Natural killer cell treated with Interleukin-12 subunit alpha and Interleukin-12 subunit beta and Interleukin-15 and Interleukin-18, amount 100 ng/mL, for 72 hours (primary cell): Measurements from ENCODE around the gene SERPIND1. TPM values are rescaled to one million over a fixed set of nuclear protein-coding genes. Genes with fewer than 3 reads are reported as not detected.

Experiments used
- ATAC-seq, 2 donors: fragments of 150-1000 bp; cut with Tn5 transposase in 1 of 2; sonication (Bioruptor Pico), chemical (Tn5 transposase) in 1 of 2; 2 replicates each; pipeline ENCODE4 v1.10.0; 2021
- DNase-seq: peaks from one replicate; pipeline ENCODE4 v3.0.0; 2022; ENCODE audit warnings: low spot score
- H3K27ac Mint-ChIP-seq, 2 donors: 1 replicate in 1 of 2; 2 replicates in 1 of 2; pipeline ENCODE4 v1.8.0; 2022; ENCODE audit warnings: mixed read lengths in 2 of 2, mild to moderate bottlenecking in 1 of 2, moderate library complexity in 1 of 2
- H3K27me3 Mint-ChIP-seq, 2 donors: 1 replicate in 1 of 2; 2 replicates in 1 of 2; pipeline ENCODE4 v1.8.0; 2022; ENCODE audit warnings: mixed read lengths in 2 of 2
- H3K36me3 Mint-ChIP-seq: one replicate; pipeline ENCODE4 v1.8.0; 2022; ENCODE audit warnings: mixed read lengths
- H3K4me1 Mint-ChIP-seq, 2 donors: 1 replicate in 1 of 2; 2 replicates in 1 of 2; pipeline ENCODE4 v1.8.0; 2022; ENCODE audit warnings: low read depth in 2 of 2, mixed read lengths in 2 of 2, mild to moderate bottlenecking in 1 of 2
- H3K4me3 Mint-ChIP-seq: one replicate; pipeline ENCODE4 v1.8.0; 2022; ENCODE audit warnings: mixed read lengths
- H3K9me3 Mint-ChIP-seq: 2 replicates; pipeline ENCODE4 v1.8.0; 2022; ENCODE audit warnings: mixed read lengths
- total RNA-seq, 2 donors: library from RNA; stranded (reverse); gene quantifications; one replicate each; pipeline ENCODE4 v1.2.3, GENCODE V29; 2022

Gene SERPIND1
- total RNA-seq, 2 donors from 2014 or later: 0.39 TPM; not detected in 1

DNA sequence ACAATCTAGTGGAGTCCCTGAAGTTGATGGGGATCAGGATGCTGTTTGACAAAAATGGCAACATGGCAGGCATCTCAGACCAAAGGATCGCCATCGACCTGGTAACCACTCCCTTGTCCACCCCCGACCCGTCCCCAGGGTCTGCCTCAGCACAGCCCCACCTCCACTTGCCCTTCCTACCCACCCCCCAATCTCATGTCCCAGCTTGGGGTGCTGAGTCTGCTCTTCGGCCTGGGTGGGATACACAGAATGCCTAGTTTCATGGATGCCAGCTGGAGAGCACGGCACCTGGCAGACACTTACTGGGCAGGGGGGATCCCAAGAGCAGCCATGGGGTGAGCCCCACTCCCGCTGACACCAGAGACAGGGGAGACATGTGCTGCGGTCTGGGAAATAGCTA, 12.1 kb downstream of the SERPIND1 start:
- no peaks in the 10 kb centered on the region for H3K27me3 Mint-ChIP-seq
- DNase-seq (no peak), ATAC-seq (no peak)
- H3K27ac Mint-ChIP-seq: no peak overlapping the region
- H3K9me3 Mint-ChIP-seq: no peaks in the 10 kb centered on the region
- H3K36me3 Mint-ChIP-seq: peaks cover 12% of the 10 kb centered on the region
- peaks cover 7 to 15% of the 10 kb centered on the region in 2 donors for H3K4me1 Mint-ChIP-seq
- H3K4me3 Mint-ChIP-seq: no peak overlapping the region

DNA sequence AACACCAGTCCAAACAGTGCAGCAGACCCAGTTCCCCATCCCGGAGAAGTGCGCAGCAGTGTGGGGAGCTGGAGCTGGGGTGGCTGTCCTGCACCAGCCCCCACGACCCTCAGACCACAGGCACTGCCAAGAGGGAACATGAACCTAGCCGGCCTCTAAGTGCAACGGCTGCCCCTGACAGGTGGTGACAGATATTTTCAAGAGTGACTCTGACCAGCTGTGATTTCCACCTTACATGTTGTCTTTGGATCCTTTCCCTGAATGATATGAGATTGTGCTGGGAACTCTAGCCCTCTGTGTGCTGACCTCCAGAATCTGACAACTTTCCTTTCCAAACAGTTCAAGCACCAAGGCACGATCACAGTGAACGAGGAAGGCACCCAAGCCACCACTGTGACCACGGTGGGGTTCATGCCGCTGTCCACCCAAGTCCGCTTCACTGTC, 12.6 kb downstream of the SERPIND1 start:
- ATAC-seq (no peak), DNase-seq (no peak)
- H3K36me3 Mint-ChIP-seq: peaks cover 14% of the 10 kb centered on the region
- peaks cover 5 to 11% of the 10 kb centered on the region in 2 donors for H3K4me1 Mint-ChIP-seq
- no peak overlapping the region for H3K27ac Mint-ChIP-seq
- H3K9me3 Mint-ChIP-seq: no peaks in the 10 kb centered on the region
- no peak overlapping the region for H3K4me3 Mint-ChIP-seq
- H3K27me3 Mint-ChIP-seq: no peaks in the 10 kb centered on the region

DNA sequence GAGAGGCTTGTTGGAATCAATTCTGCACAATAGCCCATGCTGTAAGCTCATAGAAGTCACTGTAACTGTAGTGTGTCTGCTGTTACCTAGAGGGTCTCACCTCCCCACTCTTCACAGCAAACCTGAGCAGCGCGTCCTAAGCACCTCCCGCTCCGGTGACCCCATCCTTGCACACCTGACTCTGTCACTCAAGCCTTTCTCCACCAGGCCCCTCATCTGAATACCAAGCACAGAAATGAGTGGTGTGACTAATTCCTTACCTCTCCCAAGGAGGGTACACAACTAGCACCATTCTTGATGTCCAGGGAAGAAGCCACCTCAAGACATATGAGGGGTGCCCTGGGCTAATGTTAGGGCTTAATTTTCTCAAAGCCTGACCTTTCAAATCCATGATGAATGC, 13.3 kb downstream of the SERPIND1 start:
- peaks cover 16% of the 10 kb centered on the region for H3K36me3 Mint-ChIP-seq
- no peak overlapping the region for H3K4me3 Mint-ChIP-seq
- H3K27me3 Mint-ChIP-seq: no peaks in the 10 kb centered on the region
- H3K27ac Mint-ChIP-seq: no peak overlapping the region
- H3K4me1 Mint-ChIP-seq: peaks cover 3 to 4% of the 10 kb centered on the region in 2 donors
- no peaks in the 10 kb centered on the region for H3K9me3 Mint-ChIP-seq
- no peak for DNase-seq
- ATAC-seq: no peak

- Mint-ChIP-seq H3K27ac (no peak overlapping the region), H3K27me3 (no peaks in the 10 kb centered on the region), H3K9me3 (no peaks in the 10 kb centered on the region), H3K4me1 (peaks cover 0 to 3% of the 10 kb centered on the region in 2 donors), H3K4me3 (no peak overlapping the region), H3K36me3 (peaks cover 20% of the 10 kb centered on the region)
- DNase-seq (no peak), ATAC-seq (no peak)
Measured at GRCh38 chr22:20787746-20788626, 14.1 kb downstream of the SERPIND1 start.

DNA sequence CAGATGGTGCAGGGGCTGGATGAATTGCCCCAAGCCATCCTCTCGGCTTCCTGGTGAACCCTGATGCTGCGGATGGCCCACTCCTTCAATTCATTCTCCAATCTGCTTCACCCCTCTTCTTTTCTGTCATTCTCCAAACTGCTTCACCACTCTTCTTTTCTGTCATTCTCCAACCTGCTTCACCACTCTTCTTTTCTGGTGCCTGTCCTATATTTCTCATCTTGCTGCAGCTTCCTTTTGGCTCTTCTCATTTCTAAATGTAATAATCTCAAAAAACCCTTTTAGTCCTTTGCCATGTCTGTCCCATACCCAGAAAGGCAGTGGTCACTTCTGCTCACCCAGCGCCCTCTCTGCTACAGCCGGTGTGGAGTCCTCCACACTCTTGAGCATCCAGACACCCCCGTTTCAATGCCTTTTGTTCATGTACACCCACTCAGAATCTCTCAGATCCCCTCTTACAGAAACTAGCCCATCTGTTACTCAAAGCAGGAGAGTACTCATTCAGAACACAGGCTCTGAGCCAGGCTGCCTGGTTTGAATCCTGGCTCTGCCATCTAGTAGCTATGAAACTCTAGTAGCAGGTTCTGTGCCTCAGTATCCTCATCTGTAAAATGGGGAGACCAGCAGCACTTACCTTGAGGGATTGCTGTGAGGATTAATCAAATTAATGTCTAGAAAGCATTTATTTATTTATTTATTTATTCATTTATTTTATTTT, 14.9 kb downstream of the SERPIND1 start:
- H3K27ac Mint-ChIP-seq: no peak overlapping the region
- ATAC-seq (no peak), DNase-seq (no peak)
- H3K36me3 Mint-ChIP-seq: peaks cover 20% of the 10 kb centered on the region
- H3K9me3 Mint-ChIP-seq: no peaks in the 10 kb centered on the region
- H3K4me3 Mint-ChIP-seq: no peak overlapping the region
- no peaks in the 10 kb centered on the region for H3K27me3 Mint-ChIP-seq
- peaks cover 0 to 3% of the 10 kb centered on the region in 2 donors for H3K4me1 Mint-ChIP-seq

GRCh38 chr22:20792221-20792965, 18.5 kb downstream of the SERPIND1 start:
- H3K4me3 Mint-ChIP-seq: no peak overlapping the region
- H3K27ac Mint-ChIP-seq: no peak overlapping the region
- no peaks in the 10 kb centered on the region for H3K4me1 Mint-ChIP-seq
- peaks cover 24% of the 10 kb centered on the region for H3K36me3 Mint-ChIP-seq
- ATAC-seq (no peak), DNase-seq (no peak)
- H3K27me3 Mint-ChIP-seq: no peaks in the 10 kb centered on the region
- no peaks in the 10 kb centered on the region for H3K9me3 Mint-ChIP-seq

GRCh38 chr22:20792966-20793728, 19.2 kb downstream of the SERPIND1 start:
- DNase-seq: no peak
- Mint-ChIP-seq H3K9me3 (no peaks in the 10 kb centered on the region), H3K27me3 (no peaks in the 10 kb centered on the region), H3K36me3 (peaks cover 27% of the 10 kb centered on the region), H3K27ac (peak overlapping the region in 1 of 2 donors; percentile 41), H3K4me1 (no peaks in the 10 kb centered on the region), H3K4me3 (no peak overlapping the region)
- ATAC-seq: no peak

DNA sequence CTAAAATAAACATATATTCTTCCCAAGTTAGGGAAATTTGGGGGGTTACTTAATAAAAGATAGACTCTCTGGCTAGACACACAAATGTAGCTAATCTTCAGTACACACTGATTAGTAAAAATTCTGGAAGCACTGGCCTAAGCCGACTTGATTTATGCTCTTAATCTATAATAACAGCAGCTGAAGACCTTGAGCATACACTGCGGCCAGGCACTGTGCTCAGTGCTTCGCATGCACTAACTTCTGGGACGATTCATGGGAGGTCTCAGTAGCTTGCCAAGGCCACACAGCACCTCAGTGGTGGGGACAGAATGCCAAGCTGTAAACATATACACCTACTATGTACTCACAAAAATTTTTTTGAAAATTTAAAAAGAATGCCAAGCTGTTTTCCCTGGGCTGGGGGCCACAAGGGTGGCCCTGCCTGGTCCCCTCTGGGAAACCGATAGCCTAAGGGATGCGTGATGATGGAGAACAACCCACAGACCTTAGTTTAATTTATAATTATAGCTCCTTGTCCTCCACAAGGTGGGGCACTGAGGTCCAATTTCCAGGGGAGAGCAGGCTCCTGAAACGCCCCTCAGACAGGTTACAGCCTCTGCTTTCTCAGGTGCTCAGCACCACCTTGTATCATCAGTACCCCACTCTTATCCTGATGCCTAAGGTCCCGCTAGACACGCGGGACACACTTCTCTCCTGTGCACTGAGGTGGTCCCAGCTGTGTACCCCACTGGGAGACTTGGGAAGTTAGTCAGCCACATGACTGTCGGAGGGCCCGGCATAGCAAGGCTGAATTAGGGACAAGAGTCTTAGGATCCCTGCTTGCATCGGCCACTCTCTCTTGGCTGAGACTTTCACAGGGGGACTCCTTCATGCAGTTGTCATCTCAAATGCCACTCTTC, 20.1 kb downstream of the SERPIND1 start:
- no peaks in the 10 kb centered on the region for H3K27me3 Mint-ChIP-seq
- H3K4me3 Mint-ChIP-seq: no peak overlapping the region
- peaks cover 29% of the 10 kb centered on the region for H3K36me3 Mint-ChIP-seq
- H3K4me1 Mint-ChIP-seq: no peaks in the 10 kb centered on the region
- ATAC-seq: no peak
- peak overlapping the region in 1 of 2 donors; percentile 41 for H3K27ac Mint-ChIP-seq
- H3K9me3 Mint-ChIP-seq: no peaks in the 10 kb centered on the region
- DNase-seq: no peak

DNA sequence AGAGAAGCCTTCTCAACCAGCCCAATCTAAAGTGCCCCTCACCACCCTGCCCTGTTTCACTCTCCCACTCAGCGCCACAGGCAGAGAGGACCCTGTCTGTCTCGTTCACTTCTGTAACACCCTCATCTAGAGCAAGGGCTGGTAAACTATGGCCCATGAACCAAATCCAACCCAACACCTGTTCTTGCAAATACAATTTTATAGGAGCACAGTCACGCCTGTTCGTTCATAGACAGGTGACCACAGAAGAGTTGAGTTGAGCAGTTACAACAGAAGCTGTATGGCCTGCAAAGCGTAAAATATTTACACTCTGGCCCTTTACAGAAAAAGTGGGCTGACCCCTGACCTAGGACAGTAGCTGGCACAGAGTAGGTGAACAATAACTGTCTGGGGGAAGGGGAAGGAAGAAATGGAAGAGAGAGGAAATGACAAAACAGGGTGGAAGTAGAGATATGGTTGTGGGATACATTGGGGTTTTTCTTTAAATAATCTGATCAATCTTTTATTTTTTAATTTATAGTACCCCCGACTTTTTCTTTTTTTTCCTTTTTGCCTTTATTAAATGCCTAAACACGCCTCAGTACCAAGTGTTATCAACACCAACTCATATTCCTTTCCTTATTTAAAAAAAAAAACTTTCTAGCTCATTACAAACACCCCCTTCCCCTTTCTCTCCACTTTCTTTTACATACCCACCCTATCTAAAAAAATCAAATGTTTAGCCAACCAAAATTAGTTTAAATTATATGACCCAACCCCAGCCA, 20.9 kb downstream of the SERPIND1 start:
- H3K4me3 Mint-ChIP-seq: no peak overlapping the region
- ATAC-seq (no peak), DNase-seq (no peak)
- no peaks in the 10 kb centered on the region for H3K4me1 Mint-ChIP-seq
- H3K27me3 Mint-ChIP-seq: no peaks in the 10 kb centered on the region
- peak overlapping the region in 1 of 2 donors; percentile 13 for H3K27ac Mint-ChIP-seq
- H3K36me3 Mint-ChIP-seq: peaks cover 33% of the 10 kb centered on the region
- H3K9me3 Mint-ChIP-seq: no peaks in the 10 kb centered on the region

GRCh38 chr22:20796731-20797130, 22.8 kb downstream of the SERPIND1 start:
- Mint-ChIP-seq H3K4me1 (no peaks in the 10 kb centered on the region), H3K36me3 (peaks cover 29% of the 10 kb centered on the region), H3K4me3 (no peak overlapping the region), H3K27me3 (no peaks in the 10 kb centered on the region), H3K9me3 (no peaks in the 10 kb centered on the region), H3K27ac (peak overlapping the region in 1 of 2 donors; percentile 2)
- no peak for DNase-seq
- no peak for ATAC-seq

GRCh38 chr22:20798218-20798617, 24.3 kb downstream of the SERPIND1 start:
- Mint-ChIP-seq H3K9me3 (no peaks in the 10 kb centered on the region), H3K36me3 (peaks cover 27% of the 10 kb centered on the region), H3K27me3 (no peaks in the 10 kb centered on the region), H3K27ac (no peak overlapping the region), H3K4me3 (no peak overlapping the region), H3K4me1 (no peaks in the 10 kb centered on the region)
- no peak for DNase-seq
- no peak for ATAC-seq

DNA sequence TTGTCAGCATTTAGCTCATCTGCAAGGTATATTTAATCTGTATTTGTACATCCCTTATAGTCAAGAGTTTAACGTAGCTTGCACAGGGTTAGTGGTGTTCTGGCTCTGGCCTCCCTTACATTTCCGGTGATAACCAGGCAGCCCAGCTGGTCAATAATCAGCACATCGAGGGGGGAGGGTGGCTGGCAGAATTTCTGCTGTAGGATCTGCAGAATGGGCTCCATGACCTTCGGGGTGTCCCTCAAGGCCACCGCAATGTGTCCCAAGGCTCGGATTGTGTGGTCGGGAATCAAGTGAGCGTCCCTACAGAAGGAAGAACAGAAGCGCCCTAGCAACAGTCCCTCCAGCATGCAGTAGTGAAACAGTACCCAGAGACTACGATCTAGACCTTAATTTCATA, 25.1 kb downstream of the SERPIND1 start:
- no peak overlapping the region for H3K4me3 Mint-ChIP-seq
- ATAC-seq: no peak
- no peaks in the 10 kb centered on the region for H3K9me3 Mint-ChIP-seq
- peaks cover 28% of the 10 kb centered on the region for H3K36me3 Mint-ChIP-seq
- no peak overlapping the region for H3K27ac Mint-ChIP-seq
- DNase-seq: no peak
- H3K27me3 Mint-ChIP-seq: no peaks in the 10 kb centered on the region
- no peaks in the 10 kb centered on the region for H3K4me1 Mint-ChIP-seq
